Bronchial epithelial cell (primary cell): ENCODE data around the gene ZNF611. TPM values are rescaled to one million over a fixed set of nuclear protein-coding genes. Genes with fewer than 3 reads are reported as not detected.
A peak's percentile ranks its signal among the peaks of the same experiment; 100 is the strongest.
"Not testable (repeated sequence)": the region's sequence is repeated elsewhere in the genome, so short reads cannot be mapped to it uniquely, and the experiment has no call there.

Experiments used
- DNase-seq: peaks from one replicate; pipeline ENCODE4 v3.0.0-alpha.2; 2010; ENCODE audit warnings: low read depth
- FAIRE-seq: peaks from 2 replicates; lab custom pipeline; 2011; peaks lifted over from hg19 to GRCh38; lab: Jason Lieb, UNC
- H3K27me3 ChIP-seq: 2 replicates; pipeline ENCODE4 v1.5.1; 2011; ENCODE audit warnings: low read length; ENCODE audit not compliant: control insufficient read depth, insufficient read depth
- H3K36me3 ChIP-seq: 2 replicates; pipeline ENCODE4 v1.5.1; 2011; ENCODE audit warnings: low read length; ENCODE audit not compliant: control insufficient read depth, insufficient read depth
- H3K4me3 ChIP-seq: 2 replicates; pipeline ENCODE4 v1.5.1; 2011; ENCODE audit warnings: mild to moderate bottlenecking, low read depth, low read length, control low read depth
- total RNA-seq: library from RNA; depleted of rRNA; stranded (reverse); fragments of >200 nt; gene quantifications from 2 replicates; pipeline ENCODE4 v1.2.1, GENCODE V29; 2014
- TF ChIP-seq, protein P1 (sequence below): IDR thresholded peaks from 2 replicates; pipeline ENCODE4 v1.5.1; 2011; ENCODE audit warnings: mild to moderate bottlenecking, moderate library complexity, low read length, control low read depth, inconsistent platforms; ENCODE audit not compliant: insufficient read depth, severe bottlenecking

The ZNF611 gene
- total RNA-seq, 1 donor from 2014 or later, result 10.0 TPM

DNA sequence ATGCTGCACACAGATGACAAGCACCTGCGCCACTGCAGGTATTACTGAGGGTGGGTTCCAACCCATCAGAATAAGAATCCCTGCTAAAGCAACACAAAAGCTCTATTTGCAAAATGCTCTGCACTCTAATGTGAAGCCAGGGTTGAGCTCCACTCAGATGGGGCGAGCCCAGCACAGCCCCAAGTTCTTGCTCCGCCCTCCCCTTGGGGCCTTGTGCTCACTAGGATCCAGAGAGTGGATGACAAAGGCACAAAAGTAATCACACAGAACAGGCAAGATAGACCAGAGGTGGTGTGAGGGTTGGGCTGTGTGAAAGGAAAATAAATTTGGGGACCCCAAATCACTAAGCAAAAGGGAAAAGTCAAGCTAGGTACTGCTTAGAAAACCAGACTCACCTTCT is 8.2 kb upstream of the ZNF611 start:
- DNase-seq (no peak), FAIRE-seq (no peak)
- TF ChIP-seq, protein P1, sequence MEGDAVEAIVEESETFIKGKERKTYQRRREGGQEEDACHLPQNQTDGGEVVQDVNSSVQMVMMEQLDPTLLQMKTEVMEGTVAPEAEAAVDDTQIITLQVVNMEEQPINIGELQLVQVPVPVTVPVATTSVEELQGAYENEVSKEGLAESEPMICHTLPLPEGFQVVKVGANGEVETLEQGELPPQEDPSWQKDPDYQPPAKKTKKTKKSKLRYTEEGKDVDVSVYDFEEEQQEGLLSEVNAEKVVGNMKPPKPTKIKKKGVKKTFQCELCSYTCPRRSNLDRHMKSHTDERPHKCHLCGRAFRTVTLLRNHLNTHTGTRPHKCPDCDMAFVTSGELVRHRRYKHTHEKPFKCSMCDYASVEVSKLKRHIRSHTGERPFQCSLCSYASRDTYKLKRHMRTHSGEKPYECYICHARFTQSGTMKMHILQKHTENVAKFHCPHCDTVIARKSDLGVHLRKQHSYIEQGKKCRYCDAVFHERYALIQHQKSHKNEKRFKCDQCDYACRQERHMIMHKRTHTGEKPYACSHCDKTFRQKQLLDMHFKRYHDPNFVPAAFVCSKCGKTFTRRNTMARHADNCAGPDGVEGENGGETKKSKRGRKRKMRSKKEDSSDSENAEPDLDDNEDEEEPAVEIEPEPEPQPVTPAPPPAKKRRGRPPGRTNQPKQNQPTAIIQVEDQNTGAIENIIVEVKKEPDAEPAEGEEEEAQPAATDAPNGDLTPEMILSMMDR, result no peak
- Histone ChIP-seq H3K36me3 (no peaks in the 10 kb centered on the region), H3K4me3 (no peak overlapping the region), H3K27me3 (no peaks in the 10 kb centered on the region)

DNA sequence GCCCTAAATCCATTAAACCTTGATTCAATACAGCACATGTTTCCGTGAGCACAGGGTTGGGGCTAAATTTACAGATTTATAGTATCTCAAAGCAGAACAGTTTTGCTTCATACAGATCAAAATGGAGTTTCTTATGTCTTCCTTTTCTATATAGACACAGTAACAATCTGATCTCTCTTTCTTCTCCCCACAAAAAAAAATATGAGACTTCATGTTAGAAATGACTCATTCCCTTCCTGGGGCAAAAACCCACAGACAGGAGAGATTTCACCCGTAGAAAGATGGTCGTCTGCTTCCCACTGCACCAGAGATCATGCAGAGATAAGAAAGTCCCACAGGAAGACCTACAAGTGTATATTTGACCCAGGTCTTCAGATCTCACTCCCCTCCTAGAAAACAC is 7.7 kb upstream of the ZNF611 start:
- TF ChIP-seq, protein P1, result no peak
- no peaks in the 10 kb centered on the region for H3K36me3 ChIP-seq
- no peak overlapping the region for H3K4me3 ChIP-seq
- DNase-seq (no peak), FAIRE-seq (no peak)
- no peaks in the 10 kb centered on the region for H3K27me3 ChIP-seq

DNA sequence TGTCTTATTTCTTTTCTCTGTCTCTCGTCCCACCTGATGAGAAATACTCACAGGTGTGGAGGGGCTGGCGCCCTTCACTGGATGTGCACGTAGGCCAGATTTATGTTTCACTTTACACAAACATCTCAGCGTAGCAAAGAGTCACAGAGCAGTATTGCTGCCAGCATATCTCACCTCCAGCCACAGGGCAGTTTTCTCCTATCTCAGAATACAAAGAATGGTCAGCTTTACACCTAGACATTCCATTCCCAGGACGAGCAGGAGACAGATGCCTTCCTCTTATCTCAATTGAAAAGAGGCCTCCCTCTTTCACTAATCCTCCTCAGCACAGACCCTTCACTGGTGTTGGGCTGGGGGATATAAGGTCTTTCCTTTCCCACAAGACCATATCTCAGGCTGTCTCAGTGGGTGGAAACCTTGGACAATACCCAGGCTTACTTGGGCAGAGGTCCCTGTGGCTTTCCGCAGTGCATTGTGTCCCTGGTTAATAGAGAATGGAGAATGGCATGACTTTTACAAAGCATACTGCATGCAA is 7.2 kb upstream of the ZNF611 start:
- H3K36me3 ChIP-seq, result no peaks in the 10 kb centered on the region
- no peak for FAIRE-seq
- no peak overlapping the region for H3K4me3 ChIP-seq
- no peaks in the 10 kb centered on the region for H3K27me3 ChIP-seq
- TF ChIP-seq, protein P1, result no peak
- DNase-seq, result no peak

DNA sequence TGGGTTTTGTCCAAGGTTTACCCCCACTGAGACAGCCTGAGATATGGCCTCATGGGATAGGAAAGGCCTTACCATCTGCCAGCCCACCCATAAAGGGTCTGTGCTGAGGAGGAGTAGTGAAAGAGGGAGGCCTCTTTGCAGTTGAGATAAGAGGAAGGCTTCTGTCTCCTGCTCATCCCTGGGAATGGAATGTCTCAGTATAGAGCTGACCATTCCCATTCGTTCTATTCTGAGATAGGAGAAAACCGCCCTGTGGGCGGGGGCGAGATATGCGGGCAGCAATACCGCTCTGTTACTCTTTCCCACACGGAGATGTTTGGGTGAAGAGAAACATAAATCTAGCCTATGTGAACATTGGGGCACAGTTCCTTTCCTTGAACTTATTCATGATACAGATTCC is 6.5 kb upstream of the ZNF611 start:
- H3K36me3 ChIP-seq, H3K27me3 ChIP-seq, FAIRE-seq: not testable (repeated sequence)

GRCh38 chr19:52739576-52739975 is 4.7 kb upstream of the ZNF611 start:
- DNase-seq, result no peak
- no peak for FAIRE-seq
- Histone ChIP-seq H3K27me3 (no peaks in the 10 kb centered on the region), H3K4me3 (no peak overlapping the region), H3K36me3 (no peaks in the 10 kb centered on the region)
- TF ChIP-seq, protein P1, result no peak

More for the DNA sequence above, 6.5 kb upstream of the ZNF611 start:
- H3K4me3 ChIP-seq, DNase-seq: not testable (repeated sequence)

- TF ChIP-seq, protein P1, result no peak
- H3K27me3 ChIP-seq, result no peaks in the 10 kb centered on the region
- no peak for FAIRE-seq
- H3K36me3 ChIP-seq, result no peaks in the 10 kb centered on the region
- DNase-seq, result peak; percentile 27
- no peak overlapping the region for H3K4me3 ChIP-seq
Observed at GRCh38 chr19:52735734-52736133, 890 bp upstream of the ZNF611 start.
